Posterior cingulate gyrus (tissue), 11 donors: ENCODE results near the gene MECP2.

Source experiments
- DNase-seq, 10 donors: peaks; one replicate each; pipeline versions ENCODE4 v3.0.0 to v3.0.0-alpha.2; 2020 to 2021; ENCODE audit warnings: mixed read lengths in 3 of 10
- intact Hi-C: fragments of 100-400 bp; cut with DNase I; formaldehyde crosslinking; loops from one replicate; pipeline ENCODE4 v1.15.1; 2023

The MECP2 gene

GRCh38 chrX:154068560-154068959 is 29.0 kb downstream of the MECP2 start:
- intact Hi-C loops, result no loop called here
- no peak for DNase-seq

- intact Hi-C loops, result no loop called here
- DNase-seq, result no peak
Measured at GRCh38 chrX:154064637-154065435, 32.7 kb downstream of the MECP2 start.

GRCh38 chrX:154063234-154063633 is 34.3 kb downstream of the MECP2 start:
- DNase-seq, result no peak
- intact Hi-C loops, result no loop called here

DNA sequence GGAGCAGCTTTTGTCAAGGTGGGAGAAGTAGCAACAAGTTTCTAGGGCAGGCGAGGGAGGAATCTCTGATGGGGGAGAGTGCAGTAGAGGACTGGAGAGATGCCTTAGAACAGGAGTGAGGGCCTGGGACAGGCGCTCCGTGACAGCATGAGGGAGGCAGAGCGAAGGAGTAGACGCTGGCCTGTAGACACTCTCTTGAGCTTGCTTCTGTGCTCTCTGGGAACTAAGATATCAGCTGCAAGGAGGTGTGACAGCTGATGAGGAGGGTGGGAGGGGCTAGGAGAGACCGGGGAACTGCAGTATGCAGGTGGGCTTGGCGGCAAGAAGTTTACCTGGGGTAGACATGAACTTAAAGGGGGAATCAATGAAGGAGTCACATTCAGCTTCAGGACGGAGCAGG is 35.7 kb downstream of the MECP2 start:
- no peak for DNase-seq
- intact Hi-C loops, result no loop called here

DNA sequence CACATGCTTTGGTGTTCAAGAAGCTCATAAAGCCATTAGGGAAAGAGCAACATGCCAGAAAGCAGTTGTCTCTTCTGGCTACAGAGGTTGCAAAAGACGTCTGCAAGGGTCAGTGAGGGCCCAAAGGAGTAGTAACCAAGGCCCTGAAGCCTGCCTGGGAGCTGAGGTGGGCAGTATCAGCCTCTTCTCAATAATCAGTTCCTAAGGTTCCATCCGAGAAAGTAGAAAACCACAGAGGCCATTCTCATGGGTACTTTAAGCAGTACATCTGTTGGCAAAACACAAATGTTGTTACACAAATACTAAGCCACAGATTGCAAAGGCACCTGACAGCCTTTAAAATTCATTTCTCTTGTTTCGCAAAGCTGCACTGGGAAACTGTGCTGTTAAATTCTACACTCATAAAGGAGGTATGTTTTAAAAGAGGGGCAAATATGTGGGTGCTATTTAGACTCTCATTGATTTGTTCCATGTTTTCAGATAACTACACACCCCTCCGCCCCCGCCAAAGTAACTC is 37.7 kb downstream of the MECP2 start:
- intact Hi-C loops, result no loop called here

GRCh38 chrX:154059231-154059630 is 38.3 kb downstream of the MECP2 start:
- intact Hi-C loops, result no loop called here
- no peak for DNase-seq

More for the DNA sequence above, 37.7 kb downstream of the MECP2 start:
- no peak for DNase-seq

DNA sequence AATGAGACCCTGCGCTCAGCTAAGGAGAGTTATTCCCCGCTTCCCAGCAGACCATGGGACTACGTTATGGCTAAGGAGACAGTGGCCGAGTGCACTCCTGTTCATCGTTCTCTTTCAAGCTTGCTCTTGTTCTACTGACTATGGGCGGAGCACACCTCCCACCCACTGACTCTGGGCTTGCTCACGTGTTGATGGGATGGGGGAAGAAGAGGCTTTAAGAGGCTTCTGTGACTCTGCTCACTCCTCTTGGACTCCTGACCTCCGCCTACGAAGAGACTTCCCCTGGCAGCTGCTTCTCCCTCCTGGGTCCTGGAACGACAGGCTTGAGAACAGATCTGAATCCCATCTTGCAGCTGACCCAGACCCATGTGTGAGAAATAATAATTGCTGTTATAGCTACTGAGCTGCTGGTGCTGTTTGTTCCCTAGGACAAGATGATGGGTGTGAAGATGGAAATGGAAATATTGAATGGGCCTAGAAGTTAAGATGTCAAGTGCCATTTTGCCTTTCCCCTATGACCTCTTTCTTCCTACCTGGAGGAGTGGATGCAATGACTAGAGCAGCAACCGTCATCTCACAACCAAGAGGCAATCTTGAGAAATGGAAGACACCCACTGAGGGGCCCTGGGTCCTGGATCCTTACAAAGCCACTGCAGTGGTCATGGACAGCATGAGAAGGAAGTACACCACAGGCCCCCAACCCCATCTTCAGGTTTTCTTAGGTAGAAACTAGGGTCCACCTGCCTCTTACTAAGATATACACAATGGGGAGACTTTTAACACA is 39.1 kb downstream of the MECP2 start:
- intact Hi-C loops, result no loop called here
- DNase-seq, result no peak

DNA sequence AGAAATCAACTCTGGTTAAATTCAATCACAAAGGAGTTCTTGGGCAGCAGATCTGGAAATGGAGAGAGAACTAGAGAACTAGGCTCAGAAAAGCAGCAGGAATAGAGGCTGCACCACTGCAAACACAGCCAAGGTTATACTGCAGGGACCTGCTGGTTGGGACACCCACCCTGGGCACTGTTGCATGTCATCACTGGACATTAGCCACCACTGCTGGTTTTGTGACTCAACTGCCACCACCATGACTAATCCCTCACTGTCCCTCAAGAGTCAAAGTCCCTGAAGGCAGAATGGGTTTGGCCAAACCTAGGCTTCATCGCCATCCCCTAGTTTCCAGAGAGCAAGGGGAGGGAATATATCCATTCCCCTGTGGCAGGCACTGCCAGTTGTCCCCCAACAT is 39.7 kb downstream of the MECP2 start:
- DNase-seq, result no peak
- intact Hi-C loops, result no loop called here

DNA sequence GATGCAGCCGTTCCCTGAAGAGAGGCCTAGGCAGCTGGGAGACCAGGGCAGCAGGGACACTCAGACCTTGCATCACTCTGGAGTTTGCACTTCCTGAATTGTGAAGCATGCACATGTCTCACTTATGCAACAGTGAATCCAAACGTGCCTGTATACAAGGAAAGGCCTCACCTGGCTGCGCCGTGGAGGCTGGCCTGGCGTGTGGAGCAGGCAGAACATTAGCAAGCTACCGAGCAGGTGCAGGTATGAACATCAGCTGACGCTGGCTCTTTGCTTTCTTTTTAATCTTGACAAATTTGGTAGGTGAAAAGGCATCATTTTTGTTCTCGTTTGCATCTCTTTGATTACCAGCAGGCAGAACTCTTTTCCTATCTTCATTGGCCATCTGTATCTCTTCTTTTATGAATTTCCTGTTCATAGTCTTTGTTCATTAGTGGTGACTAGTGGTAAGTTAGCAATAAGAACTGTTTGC is 40.7 kb downstream of the MECP2 start:
- intact Hi-C loops, result no loop called here
- no peak for DNase-seq

DNA sequence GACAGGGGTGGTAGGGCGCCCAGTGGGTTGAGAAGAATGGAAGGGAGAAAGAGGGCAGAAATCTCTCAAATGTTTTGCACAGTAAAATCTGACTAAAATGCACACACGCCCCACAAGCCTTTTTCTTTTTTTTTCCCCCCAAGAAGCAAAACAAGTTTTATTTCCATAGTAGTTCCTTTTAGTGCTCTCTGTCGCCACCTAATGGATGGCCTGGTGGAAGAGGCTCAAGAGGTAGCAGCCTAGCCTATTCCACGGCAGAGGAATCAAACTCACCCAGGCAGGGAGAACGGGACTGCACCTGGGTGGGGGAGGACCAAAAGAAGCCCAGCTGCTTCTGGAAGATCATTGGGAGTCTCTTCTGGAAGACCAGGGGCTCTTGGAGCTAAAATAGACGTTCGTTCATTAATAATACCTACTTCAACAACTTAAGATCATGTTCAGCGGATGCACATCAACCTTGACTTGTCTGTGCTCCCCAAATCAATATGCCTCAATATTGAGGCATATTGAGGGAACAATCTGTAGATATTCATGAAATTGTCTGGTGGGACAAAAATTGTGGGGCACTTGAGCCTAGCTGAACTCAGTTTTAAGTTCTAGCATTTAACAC is 46.2 kb downstream of the MECP2 start:
- DNase-seq, result peak in 6 of 10 donors; percentile 60 to 91 (median 68)
- intact Hi-C loops, result loop anchor here (2.0 kb wide), 1 partner anchor 39 kb away; no protein-coding TSS in a partner anchor

- DNase-seq, result no peak
Measured at GRCh38 chrX:154050113-154050495, 47.4 kb downstream of the MECP2 start.

DNA sequence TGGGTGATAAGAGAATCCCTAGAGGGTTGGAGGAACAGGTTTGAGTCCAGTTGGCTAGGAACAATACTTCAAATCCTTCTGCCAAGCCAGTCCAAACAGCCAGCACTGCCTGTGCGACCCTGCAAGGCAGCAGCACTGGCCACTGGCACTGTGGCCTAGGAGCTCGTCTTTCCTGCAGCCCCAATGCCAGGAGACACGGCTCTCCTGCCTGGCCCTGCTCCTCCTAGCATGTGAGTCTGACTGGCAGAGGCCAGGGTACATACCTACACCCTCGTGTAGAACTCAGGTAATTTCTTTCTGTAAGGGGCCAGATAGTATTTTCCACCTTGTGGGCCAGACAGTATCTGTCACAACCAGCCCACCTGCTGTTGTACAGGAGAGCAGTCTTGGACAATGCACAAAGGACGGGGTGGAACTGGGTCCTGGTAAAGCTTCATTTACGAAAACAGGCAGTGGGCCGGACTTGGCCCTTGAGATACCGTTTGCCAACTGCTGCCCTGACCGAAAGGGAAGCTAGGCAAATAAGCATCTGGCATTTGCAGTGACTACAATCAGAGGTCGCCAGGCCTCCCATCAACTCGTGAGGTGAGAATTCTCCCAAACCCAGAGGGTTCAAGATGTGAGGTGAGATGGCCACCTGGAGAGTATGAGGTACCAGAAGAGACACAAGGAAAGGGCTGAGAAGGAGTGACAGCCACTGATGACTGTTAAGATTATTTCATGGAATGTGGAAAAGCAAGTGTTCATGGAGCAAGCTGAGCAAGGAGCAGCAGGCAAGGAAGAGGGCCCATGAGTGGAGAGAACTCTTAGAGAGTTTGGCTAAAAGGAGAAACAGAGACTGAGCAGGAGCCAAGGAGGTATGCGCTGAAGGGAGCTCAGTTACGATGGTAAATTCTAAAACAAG is 48.1 kb downstream of the MECP2 start:
- no peak for DNase-seq
- intact Hi-C loops, result loop anchor here (2.0 kb wide), 1 partner anchor 37 kb away; no protein-coding TSS in a partner anchor

More at GRCh38 chrX:154050113-154050495, 47.4 kb downstream of the MECP2 start:
- intact Hi-C loops, result loop anchor here (2.0 kb wide), 1 partner anchor 37 kb away; no protein-coding TSS in a partner anchor

DNA sequence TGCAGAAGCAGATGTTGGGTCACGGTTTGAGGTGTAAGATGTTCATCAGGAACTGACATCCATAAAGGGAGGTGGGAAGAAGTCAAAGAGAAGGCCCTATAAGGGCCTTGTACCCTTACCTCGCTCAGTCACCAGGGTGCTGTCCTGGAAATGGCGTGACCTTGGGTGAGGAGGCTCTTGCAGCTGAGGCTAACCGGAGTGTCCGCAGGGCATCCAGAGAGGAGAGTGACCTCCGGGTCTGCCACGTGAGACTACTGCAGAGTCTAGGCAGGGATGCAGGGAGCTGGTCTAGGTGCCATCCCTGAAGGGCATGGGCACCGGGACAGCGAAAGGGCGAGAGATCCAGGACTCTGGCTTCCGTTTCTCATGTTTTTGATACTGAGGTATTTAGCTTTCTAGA is 49.1 kb downstream of the MECP2 start:
- DNase-seq, result no peak
- intact Hi-C loops, result no loop called here

DNA sequence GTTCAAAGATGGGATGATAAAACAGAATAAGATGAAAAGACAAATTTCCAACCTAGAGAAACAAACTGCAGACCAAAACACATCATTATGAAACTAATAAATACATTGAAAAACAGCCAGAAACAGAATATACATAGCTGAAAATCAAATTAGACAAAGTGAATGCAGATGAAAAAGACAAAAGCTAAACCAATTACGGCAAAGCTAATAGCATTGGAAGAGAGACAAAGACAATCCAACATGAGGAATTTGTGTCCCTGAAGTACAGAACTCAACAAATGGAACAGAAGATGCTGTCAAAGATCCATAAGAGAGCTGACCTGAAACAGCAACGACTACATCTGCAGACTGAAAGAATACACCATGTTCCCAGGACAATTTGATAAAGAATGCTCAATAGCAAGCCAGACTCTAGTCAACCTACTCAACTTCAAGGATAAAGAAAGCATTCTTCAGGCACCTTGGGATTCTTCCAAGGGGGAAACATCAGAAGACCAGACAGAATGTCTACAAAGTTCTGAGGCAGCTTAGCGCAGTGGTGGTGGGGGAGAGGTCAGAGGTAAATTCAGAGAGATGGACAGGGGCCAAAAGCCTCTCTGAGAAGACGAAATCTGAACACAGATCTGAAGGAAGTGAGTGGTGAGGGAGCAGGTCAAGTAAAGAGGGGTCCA is 50.4 kb downstream of the MECP2 start:
- DNase-seq, result no peak
- intact Hi-C loops, result no loop called here

- DNase-seq, result peak in 7 of 10 donors; percentile 31 to 90 (median 41)
- intact Hi-C loops, result no loop called here
Measured at GRCh38 chrX:154046031-154046781, 51.3 kb downstream of the MECP2 start.

GRCh38 chrX:154044091-154044490 is 53.4 kb downstream of the MECP2 start:
- no peak for DNase-seq
- intact Hi-C loops, result no loop called here

DNA sequence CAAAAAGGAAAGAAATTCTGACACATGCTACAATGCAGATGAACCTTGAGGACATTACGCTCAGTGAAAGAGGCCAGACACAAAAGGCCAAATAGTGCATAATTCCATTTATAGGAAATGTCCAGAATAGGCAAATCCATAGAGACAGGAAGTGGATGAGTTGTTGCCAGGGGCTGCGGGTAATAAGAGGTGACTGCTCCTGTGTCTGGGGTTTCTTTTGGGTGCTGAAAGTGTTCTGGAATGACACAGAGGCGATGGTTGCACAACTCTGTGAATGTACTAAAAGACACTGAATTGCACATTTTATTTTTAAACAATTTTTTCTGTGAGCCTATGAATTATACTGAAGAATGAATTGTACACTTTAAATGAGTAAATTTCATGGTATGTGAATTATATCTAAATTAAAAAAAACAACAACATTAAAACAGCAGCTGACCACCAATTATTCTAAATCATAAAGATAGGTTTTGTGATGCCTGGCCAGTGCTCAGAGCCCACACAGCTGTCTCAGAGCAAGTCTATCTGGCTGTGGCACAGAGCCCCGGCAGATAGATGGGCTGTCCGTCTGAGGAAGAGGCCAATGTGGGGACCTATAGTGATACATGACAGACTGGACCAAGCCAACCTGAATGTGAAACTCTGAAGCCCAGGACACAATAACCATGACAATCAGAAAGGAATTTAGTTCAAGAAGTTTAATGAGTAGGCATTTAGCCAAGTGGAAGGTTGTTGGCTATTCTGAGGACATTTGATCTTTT is 54.3 kb downstream of the MECP2 start:
- DNase-seq, result no peak
- intact Hi-C loops, result no loop called here

DNA sequence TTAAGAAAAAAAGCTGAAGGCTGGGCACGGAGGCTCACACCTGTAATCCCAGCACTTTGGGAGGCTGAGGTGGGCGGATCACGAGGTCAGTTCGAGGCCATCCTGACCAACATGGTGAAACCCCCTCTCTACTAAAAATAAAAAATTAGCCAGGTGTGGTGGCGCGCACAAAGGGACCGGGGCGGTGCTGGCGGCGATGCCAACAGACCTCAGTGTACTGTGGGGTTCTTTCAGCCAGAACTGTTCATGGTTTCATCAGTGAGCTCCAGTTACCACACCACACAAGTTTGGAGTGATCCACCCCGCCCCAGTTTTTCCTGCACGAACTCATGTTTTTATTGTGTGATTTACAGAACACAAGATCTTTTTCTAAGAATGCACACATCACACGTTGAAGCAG is 56.7 kb downstream of the MECP2 start:
- no peak for DNase-seq
- intact Hi-C loops, result no loop called here
